NB4 (cell line): ENCODE data around the gene FOXC2.

ENCODE experiments used
- CTCF ChIP-seq: IDR thresholded peaks from one replicate; pipeline ENCODE4 v1.5.1; 2012; ENCODE audit warnings: low read depth, low read length
- MAX ChIP-seq: IDR thresholded peaks from 2 replicates; pipeline ENCODE4 v1.6.1; 2011; ENCODE audit warnings: low read depth, low read length
- MYC ChIP-seq: IDR thresholded peaks from 2 replicates; pipeline ENCODE4 v1.6.1; 2011; ENCODE audit warnings: low read depth, low read length
- POLR2A ChIP-seq: IDR thresholded peaks from 2 replicates; pipeline ENCODE4 v1.6.1; 2011; ENCODE audit warnings: mild to moderate bottlenecking; ENCODE audit not compliant: insufficient read length; ENCODE audit errors: extremely low read depth

GRCh38 chr16:86529160-86529559 lies 37.5 kb upstream of the FOXC2 start:
- TF ChIP-seq POLR2A (no peak), MAX (no peak), CTCF (no peak), MYC (no peak)
